HG03439 (cell line): Measurements from ENCODE around the gene DPYSL5.

ENCODE experiments used
- ATAC-seq: cut with Tn5 transposase; IDR thresholded peaks from one replicate; pipeline ENCODE4 v1.9.1; 2021; ENCODE audit warnings: mild to moderate bottlenecking, moderate library complexity; ENCODE audit not compliant: unreplicated experiment

The DPYSL5 gene

GRCh38 chr2:26982102-26982742, 134.3 kb downstream of the DPYSL5 start:
- no peak for ATAC-seq

- no peak for ATAC-seq
These were observed 135.8 kb downstream of the DPYSL5 start for GRCh38 chr2:26983746-26984145.

GRCh38 chr2:26985807-26986206, 137.9 kb downstream of the DPYSL5 start:
- ATAC-seq = no peak

DNA sequence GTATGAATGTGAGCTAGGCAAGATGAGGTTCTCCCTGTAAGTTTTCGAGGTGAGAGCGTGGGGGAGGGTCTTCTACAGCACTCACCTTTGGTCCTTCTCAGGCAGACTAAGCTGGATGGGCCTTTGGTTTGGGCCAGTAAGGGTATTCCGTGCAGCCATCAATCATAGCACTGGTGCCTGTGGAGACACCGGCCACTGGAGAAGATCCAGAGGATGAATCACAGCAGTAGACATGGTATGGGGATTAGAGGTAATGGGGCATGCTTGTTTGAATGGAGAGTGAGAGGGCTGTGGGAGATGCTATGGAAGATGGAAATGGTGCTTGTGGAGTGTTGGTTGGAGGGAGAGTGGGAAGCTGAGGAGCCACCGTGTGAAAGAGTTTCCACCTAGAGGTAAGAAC, 138.6 kb downstream of the DPYSL5 start:
- ATAC-seq = no peak

GRCh38 chr2:26988058-26988860, 140.3 kb downstream of the DPYSL5 start:
- no peak for ATAC-seq

DNA sequence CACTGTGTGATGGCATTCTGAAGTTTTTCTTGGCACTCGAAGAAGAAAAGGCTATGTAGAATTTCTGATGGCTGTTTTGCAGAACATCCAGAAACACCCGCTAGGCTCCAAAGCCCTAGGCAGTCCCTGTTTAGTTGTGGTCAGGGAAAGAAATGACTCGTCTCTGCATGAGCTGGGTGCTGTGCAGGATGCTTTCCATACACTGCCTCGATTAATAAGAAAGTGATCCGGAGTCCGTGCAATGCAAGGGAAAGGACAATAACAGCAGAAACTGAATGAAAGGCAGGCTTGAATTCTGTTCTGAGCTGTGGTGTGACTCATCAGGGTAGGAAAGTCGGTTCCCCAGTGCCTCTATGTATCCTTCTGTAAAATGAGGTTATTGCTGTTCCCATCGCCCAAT, 141.2 kb downstream of the DPYSL5 start:
- no peak for ATAC-seq

GRCh38 chr2:26991717-26992116, 143.8 kb downstream of the DPYSL5 start:
- ATAC-seq = no peak

DNA sequence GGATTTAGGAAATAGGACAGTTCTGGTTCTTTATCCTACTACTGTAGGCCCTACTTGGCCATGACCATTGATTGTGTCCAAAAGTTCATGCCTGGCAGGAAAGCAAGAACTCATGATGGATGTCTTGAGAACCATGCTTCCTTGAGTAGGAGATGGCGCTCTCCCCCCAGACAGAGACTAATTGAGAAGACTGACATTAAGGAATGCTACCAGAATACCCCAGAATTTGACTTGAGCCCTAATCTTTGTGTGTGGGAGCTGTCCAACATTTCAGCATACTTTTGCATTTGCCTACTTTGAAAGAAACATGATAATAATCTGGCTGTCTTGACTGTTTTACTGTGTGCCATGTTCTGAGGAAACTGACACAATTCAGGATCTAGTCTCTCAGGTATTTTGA, 145.8 kb downstream of the DPYSL5 start:
- ATAC-seq = no peak

DNA sequence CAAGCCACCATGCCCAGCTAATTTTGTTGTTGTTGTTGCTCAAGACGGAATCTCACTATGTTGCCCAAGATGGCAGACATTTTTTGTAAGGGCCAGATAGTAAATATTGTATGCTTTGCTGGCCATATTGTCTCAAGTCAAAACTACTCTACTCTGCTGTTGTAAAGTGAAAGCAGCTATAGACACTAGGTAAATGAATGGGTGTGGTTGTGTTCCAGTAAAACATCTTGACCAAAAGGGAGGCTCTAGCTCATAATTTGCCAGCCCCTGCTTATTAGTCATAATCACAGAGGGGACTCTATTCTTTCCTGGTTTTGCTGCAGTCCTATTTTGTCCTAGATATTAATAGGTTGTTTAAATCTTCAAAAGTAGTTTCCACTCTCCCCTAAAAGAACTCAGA, 147.1 kb downstream of the DPYSL5 start:
- ATAC-seq = no peak

- ATAC-seq = no peak
These were observed 149.5 kb downstream of the DPYSL5 start for GRCh38 chr2:26997394-26997793.

GRCh38 chr2:26998323-26998722, 150.4 kb downstream of the DPYSL5 start:
- no peak for ATAC-seq
